B cell (primary cell): ENCODE measurements around the gene CCDC112.
"Not testable (repeated sequence)": the region's sequence is repeated elsewhere in the genome, so short reads cannot be mapped to it uniquely, and the experiment has no call there.

Source experiments
- CTCF ChIP-seq: fragments of 200-600 bp; IDR thresholded peaks from one replicate; pipeline ENCODE4 v1.8.0; 2022; ENCODE audit warnings: antibody characterized with exemption, mild to moderate bottlenecking
- EZH2 ChIP-seq: IDR thresholded peaks from 2 replicates; pipeline ENCODE4 v1.6.1; 2012; ENCODE audit warnings: borderline replicate concordance, low read depth, mild to moderate bottlenecking, moderate library complexity, low read length; ENCODE audit not compliant: insufficient read depth, poor library complexity, severe bottlenecking

GRCh38 chr5:115328617-115329274 is 32.3 kb upstream of the CCDC112 start:
- TF ChIP-seq EZH2, CTCF: not testable (repeated sequence)
